A549 (cell line): Measurements from ENCODE around the gene TMEM131.

Source experiments
- HDAC2 ChIP-seq: fragments of 200-600 bp; sonication (generic); IDR thresholded peaks from 2 replicates; pipeline ENCODE4 v1.6.1; 2016
- JUN ChIP-seq, 2 experiments: fragments of >200 bp; sonication (Bioruptor Twin); formaldehyde crosslinking; IDR thresholded peaks; 2 replicates in 1 of 2; 3 replicates in 1 of 2; pipeline ENCODE4 v1.6.1; 2016 to 2017
- POLR2A ChIP-seq: IDR thresholded peaks from 2 replicates; pipeline ENCODE4 v1.6.1; 2012; ENCODE audit warnings: mild to moderate bottlenecking, low read length
- TF ChIP-seq, protein P1 (sequence below): fragments of >200 bp; sonication (Bioruptor Twin); formaldehyde crosslinking; IDR thresholded peaks from 3 replicates; pipeline ENCODE4 v1.5.1; 2016

- TF ChIP-seq HDAC2 (no peak), POLR2A (no peak), JUN (IDR thresholded peaks at IDR 0.05) (no peak)
- TF ChIP-seq, protein P1, sequence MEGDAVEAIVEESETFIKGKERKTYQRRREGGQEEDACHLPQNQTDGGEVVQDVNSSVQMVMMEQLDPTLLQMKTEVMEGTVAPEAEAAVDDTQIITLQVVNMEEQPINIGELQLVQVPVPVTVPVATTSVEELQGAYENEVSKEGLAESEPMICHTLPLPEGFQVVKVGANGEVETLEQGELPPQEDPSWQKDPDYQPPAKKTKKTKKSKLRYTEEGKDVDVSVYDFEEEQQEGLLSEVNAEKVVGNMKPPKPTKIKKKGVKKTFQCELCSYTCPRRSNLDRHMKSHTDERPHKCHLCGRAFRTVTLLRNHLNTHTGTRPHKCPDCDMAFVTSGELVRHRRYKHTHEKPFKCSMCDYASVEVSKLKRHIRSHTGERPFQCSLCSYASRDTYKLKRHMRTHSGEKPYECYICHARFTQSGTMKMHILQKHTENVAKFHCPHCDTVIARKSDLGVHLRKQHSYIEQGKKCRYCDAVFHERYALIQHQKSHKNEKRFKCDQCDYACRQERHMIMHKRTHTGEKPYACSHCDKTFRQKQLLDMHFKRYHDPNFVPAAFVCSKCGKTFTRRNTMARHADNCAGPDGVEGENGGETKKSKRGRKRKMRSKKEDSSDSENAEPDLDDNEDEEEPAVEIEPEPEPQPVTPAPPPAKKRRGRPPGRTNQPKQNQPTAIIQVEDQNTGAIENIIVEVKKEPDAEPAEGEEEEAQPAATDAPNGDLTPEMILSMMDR = no peak
Observed at GRCh38 chr2:97983698-97984097, 12.1 kb downstream of the TMEM131 start.
